A673 (cell line): ENCODE results near the gene HNF1A.

Source experiments
- CTCF ChIP-seq: fragments of 300-800, 200-600 bp; sonication (generic); conservative IDR thresholded peaks from 2 replicates; pipeline ENCODE4 v1.5.1; 2017; ENCODE audit warnings: low read depth, mild to moderate bottlenecking, antibody characterized with exemption, low read length, moderate library complexity, mixed read lengths
- EZH2 ChIP-seq: fragments of 200-600 bp; sonication (generic); IDR thresholded peaks from 2 replicates; pipeline ENCODE4 v1.6.1; 2017; ENCODE audit warnings: borderline replicate concordance, low read depth, mild to moderate bottlenecking, mixed read lengths, antibody characterized with exemption, low read length; ENCODE audit not compliant: poor library complexity, severe bottlenecking

GRCh38 chr12:120960657-120961056 is 17.7 kb upstream of the HNF1A start:
- no peak for TF ChIP-seq CTCF
- TF ChIP-seq EZH2, result no peak
